Activated CD8-positive, alpha-beta memory T cell treated with anti-CD3 and anti-CD28 coated beads for 24 hours (primary cell): Measurements from ENCODE around the gene LIMK2.
A peak's percentile ranks its signal among the peaks of the same experiment; 100 is the strongest.
"Not testable (repeated sequence)": the region's sequence is repeated elsewhere in the genome, so short reads cannot be mapped to it uniquely, and the experiment has no call there.

Experiments
- DNase-seq: peaks from one replicate; pipeline ENCODE4 v3.0.0-alpha.2; 2020

The LIMK2 gene

DNA sequence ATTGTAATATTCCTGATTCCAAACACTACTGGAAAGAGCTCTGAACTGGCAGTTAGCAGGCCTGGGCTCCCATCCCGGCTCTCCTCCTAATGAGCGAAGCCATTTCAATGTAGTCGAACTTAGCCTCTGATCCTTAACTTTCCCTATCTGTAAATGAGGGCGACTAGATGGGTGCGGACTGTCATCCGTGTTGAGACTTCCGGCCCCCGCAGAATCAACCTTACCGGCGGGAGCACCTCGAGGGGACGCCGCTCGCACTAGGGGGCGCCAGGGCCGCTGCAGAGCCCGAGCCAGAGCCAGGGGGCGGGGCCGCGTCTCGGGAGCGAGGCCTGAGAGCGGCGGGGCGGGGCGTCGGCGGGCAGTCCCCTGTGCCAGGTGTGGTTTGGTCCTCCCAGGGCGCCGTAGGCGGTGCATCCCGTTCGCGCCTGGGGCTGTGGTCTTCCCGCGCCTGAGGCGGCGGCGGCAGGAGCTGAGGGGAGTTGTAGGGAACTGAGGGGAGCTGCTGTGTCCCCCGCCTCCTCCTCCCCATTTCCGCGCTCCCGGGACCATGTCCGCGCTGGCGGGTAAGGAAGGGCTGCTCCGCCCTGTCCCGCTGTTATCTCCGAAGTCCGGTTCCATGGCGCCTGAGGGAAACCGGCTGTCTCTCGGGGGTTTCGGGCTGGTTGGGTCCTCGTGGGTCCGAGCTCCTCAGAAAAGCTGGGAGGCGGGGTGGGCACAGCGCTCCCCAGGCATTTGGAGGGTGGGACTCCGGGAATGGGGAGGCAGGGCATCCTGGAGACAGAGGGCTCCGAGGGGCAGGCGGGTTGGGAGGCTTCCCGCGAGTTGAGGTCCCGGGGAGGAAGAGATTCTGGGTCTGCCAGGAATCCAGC, at the start of gene LIMK2:
LIMK2 (plus strand) TSS at position 437 of the 869 bp plus-strand sequence; CDS start at position 548, 111 bp downstream.
- DNase-seq: peak; percentile 99

DNA sequence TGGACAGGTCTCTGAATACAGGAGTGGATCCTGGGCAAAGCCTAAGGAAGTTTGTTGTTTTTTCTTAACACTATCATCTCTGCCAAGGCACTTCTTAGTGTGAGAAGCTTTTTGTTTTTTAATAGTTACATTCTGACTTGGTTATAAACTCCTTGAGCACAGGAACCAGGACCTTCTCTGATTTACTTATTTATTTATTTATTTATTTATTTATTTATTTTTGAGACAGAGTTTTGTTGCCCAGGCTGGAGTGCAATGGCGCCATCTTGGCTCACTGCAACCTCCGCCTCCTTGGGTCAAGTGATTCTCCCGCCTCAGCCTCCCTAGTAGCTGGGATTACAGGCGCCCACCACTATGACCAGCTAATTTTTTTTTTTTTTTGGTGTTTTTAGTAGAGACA, 41.1 kb upstream of the LIMK2 start:
- no peak for DNase-seq

DNA sequence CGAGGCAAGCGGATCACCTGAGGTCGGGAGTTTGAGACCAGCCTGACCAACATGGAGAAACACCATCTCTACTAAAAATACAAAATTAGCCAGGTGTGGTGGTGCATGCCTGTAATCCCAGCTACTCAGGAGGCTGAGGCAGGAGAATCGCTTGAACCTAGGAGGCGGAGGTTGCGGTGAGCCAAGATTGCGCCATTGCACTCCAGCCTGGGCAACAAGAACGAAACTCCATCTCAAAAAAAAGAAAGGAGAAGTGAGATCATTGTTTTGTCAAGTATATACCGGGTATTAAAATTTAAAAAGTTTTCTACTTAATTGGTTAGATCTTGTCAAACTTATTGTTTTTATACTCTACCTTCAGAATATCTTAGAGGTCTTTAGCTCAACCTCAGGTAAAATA, 40.4 kb upstream of the LIMK2 start:
- DNase-seq: not testable (repeated sequence)

DNA sequence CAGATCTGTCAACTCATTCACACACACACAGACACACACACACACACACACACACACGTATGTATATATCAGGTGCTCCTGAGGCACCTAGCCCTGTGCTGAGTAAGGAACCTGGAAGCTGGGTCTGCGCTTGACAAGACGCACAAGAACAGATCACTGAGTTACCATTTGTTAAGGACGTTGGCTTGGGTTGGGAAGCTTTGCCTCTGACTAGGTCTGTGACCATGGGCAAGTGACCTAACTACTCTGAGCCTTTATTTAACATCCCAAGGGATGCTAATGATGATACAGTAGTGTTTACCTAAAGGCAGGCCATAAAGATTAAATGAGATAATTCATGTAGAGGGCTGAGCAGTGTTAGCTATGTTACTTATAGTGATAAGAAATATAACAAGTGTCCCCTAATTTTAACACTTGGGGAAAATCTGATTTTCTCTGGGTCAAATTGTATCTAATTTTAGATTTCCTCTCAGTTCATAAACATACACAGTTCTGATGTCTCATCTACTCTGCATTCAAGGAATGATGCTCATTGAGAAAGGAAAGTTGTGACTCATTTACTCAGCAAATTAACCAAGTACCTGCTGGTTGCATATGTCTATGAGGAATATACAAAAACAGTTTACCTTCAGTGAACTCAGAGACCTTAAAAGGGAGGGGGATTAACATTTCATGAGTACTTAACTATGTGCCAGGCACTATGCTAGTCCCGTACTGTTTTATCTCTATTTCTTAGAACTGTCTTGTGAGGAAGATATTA, 38.5 kb upstream of the LIMK2 start:
- no peak for DNase-seq

DNA sequence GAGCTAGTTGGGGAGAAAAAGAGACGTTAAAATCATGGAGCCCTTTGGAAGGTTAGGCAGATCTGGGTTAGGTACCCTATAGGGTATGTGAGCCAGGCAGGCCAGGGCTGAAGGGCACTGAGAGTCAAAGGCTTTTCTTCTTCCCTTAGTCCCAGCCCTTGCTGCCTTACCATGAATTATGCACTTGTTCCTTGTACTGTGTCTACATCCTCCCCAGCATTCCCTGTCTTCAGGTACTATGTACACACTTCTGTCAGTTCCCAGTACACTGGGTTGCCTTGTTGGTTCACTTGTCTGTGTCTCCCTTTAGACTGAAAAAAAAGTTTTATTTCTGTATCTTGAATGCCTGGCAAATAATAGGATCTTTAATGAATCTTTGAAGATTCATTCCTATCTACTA, 35.2 kb upstream of the LIMK2 start:
- DNase-seq: no peak

DNA sequence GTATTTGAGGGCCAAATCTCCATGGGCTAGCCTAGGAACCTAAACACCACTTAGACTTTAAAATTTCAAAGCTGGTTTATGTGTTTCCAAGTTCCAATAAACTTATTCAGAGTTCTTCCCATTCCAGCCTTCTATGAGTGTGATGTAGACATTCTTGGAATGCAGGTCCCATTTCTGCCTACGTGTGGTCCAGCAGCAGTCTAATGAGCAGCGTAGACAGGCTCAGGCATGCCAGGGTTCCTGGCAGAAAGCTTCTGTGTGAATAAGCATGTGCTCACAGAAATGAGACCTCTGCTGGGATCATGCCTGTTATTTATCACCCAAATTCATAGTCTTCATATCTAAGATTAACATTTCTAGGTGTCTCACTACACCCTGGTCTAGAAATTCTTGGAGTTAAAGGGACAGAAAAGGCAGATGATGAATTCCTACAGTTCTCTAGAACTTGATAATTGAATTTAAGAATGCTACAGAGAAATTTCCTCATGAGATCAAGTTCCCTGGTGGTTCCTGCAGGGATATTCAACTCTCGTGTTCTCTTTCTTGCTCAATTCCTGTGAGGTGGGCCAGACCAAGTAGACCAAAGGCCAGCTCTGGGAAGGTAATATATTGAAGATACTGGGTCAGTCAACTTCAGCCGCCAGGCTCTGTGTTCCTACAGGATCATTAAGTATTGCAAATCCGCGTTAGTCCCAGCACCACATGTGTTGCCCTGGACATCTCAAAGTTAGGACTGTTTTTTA, 34.5 kb upstream of the LIMK2 start:
- DNase-seq: no peak

DNA sequence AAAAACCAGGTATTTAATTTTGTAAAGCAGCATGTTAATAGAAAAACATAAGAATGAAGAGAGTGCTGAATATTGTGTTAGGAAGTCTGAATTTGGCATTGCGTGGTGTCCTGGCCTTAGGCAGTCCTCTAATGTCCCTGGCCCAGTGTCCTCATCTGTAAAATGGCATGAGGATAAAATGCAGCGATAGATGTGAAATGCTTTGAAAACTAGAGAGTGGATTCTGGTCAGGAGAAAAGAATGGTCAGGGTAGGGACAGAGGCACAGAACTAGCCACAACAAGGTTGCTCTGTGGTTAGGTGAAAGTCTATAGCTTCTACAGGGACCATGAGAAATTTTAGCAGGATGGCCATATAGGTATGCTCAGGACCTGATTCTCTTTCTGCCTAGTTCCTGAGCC, 33.2 kb upstream of the LIMK2 start:
- DNase-seq: no peak

DNA sequence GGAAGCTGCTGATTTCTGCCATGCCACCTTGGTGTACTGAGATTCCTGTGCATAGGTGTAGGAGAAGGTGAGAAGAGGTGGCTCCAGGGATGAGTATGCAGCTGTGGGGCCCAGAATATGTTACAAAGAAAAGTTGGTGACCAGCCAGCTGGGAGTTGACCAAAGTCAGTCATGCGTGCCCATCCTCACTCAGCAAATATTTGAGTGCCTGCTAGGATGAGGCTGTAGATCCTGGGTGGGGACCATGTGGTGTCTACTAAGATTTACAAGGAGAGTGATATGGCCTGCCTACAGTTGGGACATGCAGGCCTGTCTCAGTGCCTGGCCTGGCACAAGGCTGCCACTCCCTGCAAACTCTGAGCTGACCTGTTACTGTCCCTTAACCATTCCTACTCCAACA, 32.8 kb upstream of the LIMK2 start:
- no peak for DNase-seq

DNA sequence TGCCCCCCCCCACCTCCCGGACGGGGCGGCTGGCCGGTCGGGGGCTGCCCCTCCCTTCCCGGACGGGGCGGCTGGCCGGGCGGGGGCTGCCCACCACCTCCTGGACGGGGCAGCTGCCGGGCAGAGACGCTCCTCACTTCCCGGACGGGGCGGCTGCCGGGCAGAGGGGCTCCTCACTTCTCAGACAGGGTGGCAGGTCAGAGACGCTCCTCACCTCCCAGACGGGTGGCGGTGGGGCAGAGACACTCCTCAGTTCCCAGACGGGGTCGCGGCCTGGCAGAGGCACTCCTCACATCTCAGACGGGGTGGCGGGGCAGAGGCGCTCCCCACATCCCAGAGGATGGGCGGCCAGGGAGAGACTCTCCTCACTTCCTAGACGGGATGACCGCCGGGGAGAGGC, 28.1 kb upstream of the LIMK2 start:
- no peak for DNase-seq

DNA sequence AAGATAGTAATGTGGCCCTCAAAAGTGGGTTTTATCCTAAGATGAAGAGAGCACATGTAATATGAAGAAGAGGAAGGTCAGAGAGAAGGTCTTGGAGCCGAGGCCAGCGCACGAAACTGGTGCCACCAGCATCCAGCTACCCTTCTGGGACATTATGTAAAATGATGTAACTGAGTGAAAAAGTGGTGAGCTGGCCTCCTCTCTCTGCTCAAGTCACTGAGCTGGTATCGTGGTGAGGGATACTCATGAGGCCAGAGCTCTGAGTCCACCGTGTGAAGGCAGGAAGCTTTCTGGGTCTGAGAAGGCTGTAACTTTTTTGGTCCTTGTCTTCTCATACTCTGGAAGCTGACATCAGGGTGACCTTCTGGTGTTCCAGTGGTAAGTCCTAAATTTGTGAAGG, 27.0 kb upstream of the LIMK2 start:
- DNase-seq: no peak

DNA sequence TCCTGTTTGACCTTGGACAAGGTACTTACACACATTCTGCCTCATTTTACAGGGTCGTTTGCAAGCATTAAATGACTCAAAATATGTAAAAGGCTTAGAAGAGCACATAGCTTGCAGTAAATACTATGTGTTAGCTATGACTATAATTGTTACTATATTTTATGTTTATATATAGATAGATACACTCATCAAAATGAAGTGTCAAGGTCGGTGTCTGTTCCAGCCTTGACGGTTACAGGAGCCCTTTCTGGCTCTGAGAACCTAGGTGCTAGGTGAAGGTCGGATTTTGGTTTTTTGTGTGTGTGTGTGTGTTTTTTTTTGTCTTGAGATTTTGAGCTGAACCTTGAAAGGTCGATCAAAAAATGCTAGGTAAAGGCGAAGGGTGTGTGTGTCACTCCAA, 24.5 kb upstream of the LIMK2 start:
- DNase-seq: no peak

DNA sequence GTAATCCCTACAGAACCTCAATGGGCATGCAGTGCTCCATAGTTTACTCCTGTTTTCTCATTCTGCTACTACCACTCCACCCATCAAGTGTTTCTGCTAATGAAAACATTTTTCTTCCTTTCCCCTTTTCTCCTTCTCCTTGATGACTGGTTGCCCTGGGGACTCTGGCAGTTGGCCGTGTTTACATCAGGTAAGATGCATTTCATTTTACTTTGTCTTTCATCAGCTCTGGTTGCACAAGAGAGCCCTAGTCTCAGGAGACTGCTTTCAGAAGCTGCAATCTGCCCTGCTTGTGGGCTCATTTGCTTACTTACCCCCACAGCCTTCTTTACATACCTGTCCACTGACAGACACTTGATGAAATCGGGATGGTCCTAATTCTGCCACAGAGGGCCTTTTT, 19.6 kb upstream of the LIMK2 start:
- no peak for DNase-seq

DNA sequence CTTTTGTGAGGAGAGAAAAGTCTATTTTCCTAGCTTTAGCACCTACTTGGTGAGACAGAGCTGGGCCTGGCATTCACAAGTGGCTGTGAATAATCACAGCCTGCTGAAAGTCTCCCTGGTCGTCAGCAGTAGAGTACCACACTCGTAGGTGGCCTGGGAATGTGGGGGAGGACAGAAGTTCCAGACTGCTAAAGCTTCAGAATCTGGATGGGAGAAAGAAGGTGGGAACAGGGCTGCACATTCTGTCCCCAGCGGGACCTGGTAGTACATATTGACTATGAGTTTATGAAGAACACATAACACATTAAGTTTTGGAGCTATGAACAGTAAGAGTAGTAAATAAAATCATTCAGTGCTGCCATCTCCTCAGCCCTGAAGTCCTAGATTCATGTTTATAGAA, 19.0 kb upstream of the LIMK2 start:
- no peak for DNase-seq

DNA sequence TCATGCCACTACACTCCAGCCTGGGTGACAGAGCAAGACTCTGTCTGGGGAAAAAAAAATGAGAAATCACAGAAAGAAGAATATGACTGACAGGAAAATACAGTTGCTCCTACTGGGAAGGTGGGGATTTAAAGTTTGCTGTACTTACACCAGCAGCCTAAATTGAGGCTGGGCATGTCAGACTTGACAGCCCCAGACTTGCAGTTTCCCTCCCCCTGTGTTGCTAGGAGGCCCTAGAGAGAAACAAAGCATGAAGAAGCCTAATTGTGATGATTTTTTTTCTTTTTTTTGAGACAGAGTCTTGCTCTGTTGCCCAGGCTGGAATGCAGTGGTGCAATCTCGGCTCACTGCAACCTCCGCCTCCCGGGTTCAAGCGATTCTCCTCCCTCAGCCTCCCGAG, 17.4 kb upstream of the LIMK2 start:
- DNase-seq: not testable (repeated sequence)

DNA sequence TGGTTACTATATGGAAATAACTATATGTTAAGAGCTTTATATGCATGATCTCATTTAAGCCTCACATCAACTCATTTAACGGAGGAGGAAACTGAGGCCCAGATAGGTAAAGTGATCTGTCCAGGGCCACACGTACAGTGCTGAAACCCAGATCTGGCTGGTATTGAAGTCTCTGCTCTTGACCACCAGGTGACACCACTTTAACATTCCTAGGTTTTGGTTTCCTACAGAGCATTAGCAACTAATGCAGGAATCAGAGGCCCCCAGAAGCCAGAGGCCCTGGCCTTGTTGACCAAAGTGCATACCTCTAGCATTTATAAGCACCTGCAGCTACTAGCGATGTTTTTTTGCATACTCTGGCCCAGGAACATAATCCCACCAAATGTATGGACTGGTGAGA, 12.9 kb upstream of the LIMK2 start:
- DNase-seq: no peak

DNA sequence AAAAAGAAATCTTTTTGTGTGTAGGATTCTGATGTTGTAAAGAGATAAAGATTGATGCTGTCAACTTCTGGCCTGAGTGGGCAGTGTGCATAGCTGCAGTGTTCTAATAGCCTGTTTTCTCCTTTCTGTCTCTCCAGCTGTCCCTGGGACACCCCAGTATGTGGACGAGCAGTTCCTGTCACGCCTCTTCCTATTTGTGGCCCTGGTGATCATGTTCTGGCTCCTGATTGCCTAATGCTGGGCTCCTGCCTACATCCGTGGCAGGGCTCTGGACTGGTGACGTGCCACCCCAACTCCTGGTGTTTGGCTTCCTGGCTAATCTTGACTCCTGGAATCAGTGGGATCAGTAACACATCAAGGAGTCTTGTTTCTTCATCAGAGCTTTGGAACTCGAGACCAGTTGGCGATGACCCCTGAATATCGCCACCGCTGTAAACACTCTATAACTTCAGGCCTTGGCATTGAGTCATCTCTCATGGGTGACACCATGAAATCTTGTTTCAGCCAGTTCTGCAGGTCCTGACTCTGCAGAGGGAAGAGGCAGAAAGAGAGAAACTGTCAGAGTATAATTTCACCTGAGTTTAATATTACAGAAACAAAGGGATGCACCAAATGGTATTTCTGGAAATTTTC, 7.6 kb upstream of the LIMK2 start:
- not testable (repeated sequence) for DNase-seq

DNA sequence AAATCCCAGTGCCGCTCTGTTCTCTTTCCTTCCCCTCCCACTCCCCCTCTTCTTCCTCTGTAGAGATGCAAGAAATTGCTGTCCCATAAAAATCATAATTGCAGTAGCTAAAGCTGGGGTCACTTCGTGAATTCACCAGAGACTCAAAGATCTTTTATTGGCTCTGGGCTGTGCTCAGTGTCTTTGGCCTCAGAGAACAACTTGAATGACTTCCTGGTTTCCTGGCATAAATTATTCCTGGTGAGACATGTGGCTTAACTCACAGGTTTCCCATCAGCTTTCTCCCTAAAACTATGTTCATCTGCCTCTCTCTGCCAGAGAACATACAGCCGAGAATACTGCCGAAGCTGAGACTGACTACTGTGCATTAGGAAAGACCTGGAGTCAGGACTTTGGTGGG, 7.0 kb upstream of the LIMK2 start:
- not testable (repeated sequence) for DNase-seq

DNA sequence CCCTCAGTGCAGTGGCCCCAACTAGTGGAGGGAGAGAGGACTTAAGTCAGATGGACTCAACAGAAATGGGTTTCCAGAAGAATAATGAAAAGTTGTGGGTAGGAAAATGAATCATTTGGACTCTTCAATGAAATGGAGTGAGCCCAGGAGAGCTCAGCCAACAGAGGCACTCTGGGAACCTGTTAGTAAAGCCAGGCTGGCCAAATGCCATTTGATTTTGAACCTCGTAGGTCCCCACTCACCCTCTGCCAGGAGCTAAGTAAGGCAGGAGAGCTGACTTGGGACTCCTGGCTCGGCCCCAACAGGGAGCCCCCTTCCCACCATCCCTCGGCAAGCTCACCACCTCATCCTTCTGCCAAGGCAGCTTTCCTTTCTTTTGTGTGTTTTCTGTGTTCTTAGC, 5.6 kb upstream of the LIMK2 start:
- not testable (repeated sequence) for DNase-seq

DNA sequence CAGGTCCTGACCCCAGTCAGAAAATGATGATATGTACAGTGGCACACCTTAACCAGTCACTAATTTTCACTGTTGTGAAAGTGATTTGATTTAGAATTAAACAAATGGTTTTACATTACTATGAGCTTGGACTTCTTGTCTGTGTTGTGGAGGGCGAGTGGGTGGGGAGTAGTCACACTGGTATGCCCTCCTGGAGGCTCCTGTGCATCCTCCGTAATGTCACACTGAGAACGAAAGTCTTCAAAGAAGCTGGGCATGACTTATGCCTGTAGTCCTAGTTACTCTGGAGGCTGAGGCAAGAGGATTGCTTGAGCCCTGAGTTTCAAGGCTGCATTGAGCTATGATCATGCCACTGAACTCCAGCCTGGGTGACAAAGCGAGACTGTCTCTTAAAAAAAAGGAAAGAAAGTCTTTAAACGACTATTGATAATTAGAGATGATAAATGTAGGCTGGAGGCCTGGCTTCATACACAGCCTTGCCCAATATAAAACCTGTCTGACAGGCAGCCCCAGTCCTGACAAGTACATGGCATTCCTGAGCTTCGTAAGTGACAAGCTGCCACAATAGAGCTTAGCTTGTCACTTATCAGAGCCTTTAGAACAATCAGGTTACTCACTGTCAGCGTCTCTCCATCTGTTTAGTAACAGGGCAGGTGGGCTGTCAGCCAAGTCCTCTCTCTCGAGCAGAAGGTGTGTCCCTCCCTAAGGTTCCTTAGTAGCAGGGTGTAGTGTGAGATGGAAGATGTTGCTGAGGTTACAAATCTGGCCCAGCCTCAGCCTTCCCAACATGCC, 5.0 kb upstream of the LIMK2 start:
- DNase-seq: no peak

DNA sequence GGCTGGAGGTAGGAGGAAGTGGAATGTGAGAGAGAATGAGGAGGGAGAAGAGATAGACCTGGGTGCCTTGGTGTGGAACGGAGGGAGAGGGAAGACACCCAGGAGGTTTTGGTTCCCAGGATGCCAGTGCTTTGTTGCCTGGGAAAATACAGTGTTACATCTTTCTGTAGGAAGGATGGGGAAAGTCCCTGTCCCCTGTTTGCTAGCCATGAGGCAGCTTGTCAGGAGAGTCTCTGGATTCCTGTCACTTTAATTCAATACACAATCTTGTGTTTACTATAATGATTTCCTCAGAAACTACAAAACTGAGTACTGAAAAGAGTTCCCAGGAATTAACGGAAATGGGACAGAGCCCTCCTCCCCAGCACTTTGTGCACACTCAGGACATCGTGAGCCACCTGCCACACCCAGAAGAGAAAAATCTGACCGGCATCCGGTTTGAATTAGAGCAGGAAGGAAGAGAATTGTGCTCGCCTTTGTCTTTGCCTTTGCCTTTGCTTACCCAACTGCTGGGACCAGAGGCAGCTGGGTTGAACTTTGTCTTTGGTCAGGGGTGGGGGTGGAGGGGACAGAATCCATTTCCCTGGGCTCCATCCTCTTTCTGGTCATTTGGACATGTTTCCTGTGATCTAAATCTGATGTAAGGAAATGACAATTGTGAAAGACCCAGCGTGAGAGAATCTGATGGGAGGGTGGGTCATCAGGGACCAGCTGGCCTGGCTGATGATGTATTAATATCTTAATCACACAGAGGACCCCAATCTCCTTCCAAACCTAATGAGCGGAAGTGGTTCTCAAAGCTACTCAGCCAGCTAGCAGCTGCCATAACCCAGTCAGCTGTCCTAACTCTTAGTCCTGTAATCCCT, 1.3 kb upstream of the LIMK2 start:
- peak; percentile 59 for DNase-seq

DNA sequence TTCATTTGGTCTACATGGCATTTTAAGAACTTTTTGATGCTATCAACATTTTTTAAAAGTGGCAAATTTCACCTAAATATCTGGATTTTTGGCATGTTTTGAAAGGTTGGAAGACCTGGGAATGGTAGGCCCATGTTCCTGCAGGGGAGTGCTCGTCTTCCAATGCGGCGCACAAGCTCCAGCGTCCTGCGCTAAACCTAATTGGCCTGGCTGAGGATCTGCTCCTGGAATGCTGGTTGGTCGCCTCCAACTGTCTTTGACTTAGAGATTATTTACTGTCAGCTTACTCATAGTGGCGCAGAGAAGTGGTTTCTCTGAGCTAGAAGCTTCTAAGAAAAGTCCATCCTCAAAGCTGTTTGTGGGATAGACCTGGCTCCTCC, 626 bp upstream of the LIMK2 start:
- no peak for DNase-seq
